ENCODE measurements around the gene NANOS2.
"Not testable (repeated sequence)": the region's sequence is repeated elsewhere in the genome, so short reads cannot be mapped to it uniquely, and the experiment has no call there.

NANOS2 gene

GRCh38 chr19:45927565-45928261 is 13.1 kb upstream of the NANOS2 start:
- DNase-seq: peak; percentile 81

GRCh38 chr19:45924891-45925447 is 10.4 kb upstream of the NANOS2 start:
- no peak for DNase-seq

GRCh38 chr19:45922281-45922680 is 7.7 kb upstream of the NANOS2 start:
- no peak for DNase-seq

GRCh38 chr19:45920458-45920857 is 5.9 kb upstream of the NANOS2 start:
- no peak for DNase-seq

GRCh38 chr19:45919678-45920077 is 5.1 kb upstream of the NANOS2 start:
- no peak for DNase-seq

- DNase-seq: no peak
These were observed 4.1 kb upstream of the NANOS2 start for GRCh38 chr19:45918721-45919120.

GRCh38 chr19:45917421-45918091 is 3.0 kb upstream of the NANOS2 start:
- no peak for DNase-seq

GRCh38 chr19:45911291-45911690 is 3.3 kb downstream of the NANOS2 start:
- no peak for DNase-seq

GRCh38 chr19:45908956-45909355 is 5.6 kb downstream of the NANOS2 start:
- DNase-seq: no peak

- no peak for DNase-seq
These were observed 8.4 kb downstream of the NANOS2 start for GRCh38 chr19:45906221-45906620.

GRCh38 chr19:45905011-45905410 is 9.6 kb downstream of the NANOS2 start:
- DNase-seq: no peak

- DNase-seq: peak; percentile 99
These were observed 11.6 kb downstream of the NANOS2 start for GRCh38 chr19:45902651-45903625.

- no peak for DNase-seq
These were observed 12.5 kb downstream of the NANOS2 start, which contains the start of gene MYPOP for GRCh38 chr19:45901912-45902650. MYPOP (minus strand) TSS chr19:45902613; CDS start chr19:45901773, 840 bp downstream.

- DNase-seq: no peak
These were observed 13.1 kb downstream of the NANOS2 start for GRCh38 chr19:45901432-45901911.

- no peak for DNase-seq
These were observed 13.7 kb downstream of the NANOS2 start for GRCh38 chr19:45900738-45901431.

- no peak for DNase-seq
These were observed 14.5 kb downstream of the NANOS2 start for GRCh38 chr19:45899919-45900589.

GRCh38 chr19:45899253-45899652 is 15.3 kb downstream of the NANOS2 start:
- no peak for DNase-seq

GRCh38 chr19:45897261-45897812 is 17.2 kb downstream of the NANOS2 start:
- DNase-seq: no peak

- DNase-seq: not testable (repeated sequence)
These were observed 18.5 kb downstream of the NANOS2 start for GRCh38 chr19:45895983-45896599.

GRCh38 chr19:45895519-45895972 is 19.0 kb downstream of the NANOS2 start:
- no peak for DNase-seq
